HG03460 (cell line): ENCODE measurements around the gene CHCHD6.

Experiments
- ATAC-seq: cut with Tn5 transposase; IDR thresholded peaks from one replicate; pipeline ENCODE4 v1.9.1; 2021; ENCODE audit not compliant: unreplicated experiment

The CHCHD6 gene

GRCh38 chr3:126699011-126699410 lies 5.0 kb upstream of the CHCHD6 start:
- ATAC-seq, result no peak

GRCh38 chr3:126704494-126705214 lies 614 bp downstream of the CHCHD6 start:
- ATAC-seq, result no peak

- ATAC-seq, result no peak
Observed at GRCh38 chr3:126706631-126707030, 2.6 kb downstream of the CHCHD6 start.

- ATAC-seq, result no peak
Observed at GRCh38 chr3:126711121-126711760, 7.2 kb downstream of the CHCHD6 start.

GRCh38 chr3:126713199-126713598 lies 9.2 kb downstream of the CHCHD6 start:
- ATAC-seq, result no peak

- no peak for ATAC-seq
Observed at GRCh38 chr3:126714276-126714900, 10.3 kb downstream of the CHCHD6 start.

GRCh38 chr3:126714921-126715320 lies 10.9 kb downstream of the CHCHD6 start:
- ATAC-seq, result no peak

GRCh38 chr3:126715432-126715831 lies 11.4 kb downstream of the CHCHD6 start:
- no peak for ATAC-seq

GRCh38 chr3:126716057-126716456 lies 12.0 kb downstream of the CHCHD6 start:
- ATAC-seq, result no peak

GRCh38 chr3:126718561-126719445 lies 14.8 kb downstream of the CHCHD6 start:
- no peak for ATAC-seq

GRCh38 chr3:126720596-126720995 lies 16.6 kb downstream of the CHCHD6 start:
- no peak for ATAC-seq

GRCh38 chr3:126721246-126721645 lies 17.2 kb downstream of the CHCHD6 start:
- ATAC-seq, result no peak

GRCh38 chr3:126723237-126723636 lies 19.2 kb downstream of the CHCHD6 start:
- ATAC-seq, result no peak

- no peak for ATAC-seq
Observed at GRCh38 chr3:126723801-126724200, 19.8 kb downstream of the CHCHD6 start.

GRCh38 chr3:126728680-126729079 lies 24.6 kb downstream of the CHCHD6 start:
- no peak for ATAC-seq

- no peak for ATAC-seq
Observed at GRCh38 chr3:126730376-126730775, 26.3 kb downstream of the CHCHD6 start.

- no peak for ATAC-seq
Observed at GRCh38 chr3:126731044-126731443, 27.0 kb downstream of the CHCHD6 start.

GRCh38 chr3:126732281-126733060 lies 28.4 kb downstream of the CHCHD6 start:
- ATAC-seq, result no peak

- no peak for ATAC-seq
Observed at GRCh38 chr3:126733061-126733430, 29.0 kb downstream of the CHCHD6 start.

GRCh38 chr3:126734106-126734723 lies 30.2 kb downstream of the CHCHD6 start:
- ATAC-seq, result no peak
